ENCODE results near the gene DLG2. TPM values are rescaled to one million over a fixed set of nuclear protein-coding genes. Genes with fewer than 3 reads are reported as not detected.

DLG2 gene
- total RNA-seq, 4 donors from 2014 or later, result 37.9 to 71.5 (median 44.9) TPM

DNA sequence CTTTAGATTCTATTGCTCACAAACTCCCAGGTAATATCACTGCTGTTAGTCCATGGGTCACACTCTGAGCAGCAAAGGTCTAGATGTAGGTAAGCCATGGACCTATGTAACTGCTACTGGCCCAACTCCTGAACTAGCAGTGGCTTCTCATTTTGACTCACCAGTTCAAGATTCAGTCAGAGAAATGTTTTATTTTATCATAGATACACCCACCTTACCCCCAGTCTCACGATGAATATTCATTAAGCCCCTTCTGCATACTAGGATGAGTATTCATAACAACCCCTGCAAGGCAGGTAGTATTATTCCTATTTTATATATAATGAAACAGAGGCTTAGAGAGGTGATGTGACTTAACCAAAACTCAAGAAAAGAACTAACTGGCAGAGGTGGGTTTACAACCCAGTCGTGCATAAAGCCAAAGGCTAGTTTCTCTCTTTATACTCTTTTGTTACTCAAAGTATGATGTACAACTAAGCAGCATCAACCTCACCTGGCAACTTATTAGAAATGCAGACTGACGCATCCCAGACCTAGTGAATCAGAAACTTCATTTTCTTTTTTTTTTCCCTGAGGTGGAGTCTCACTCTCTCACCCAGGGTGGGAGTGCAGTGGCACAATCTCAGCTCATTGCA, 1383.4 kb downstream of the DLG2 start:
- no peak for DNase-seq (ENCODE audit: low spot score in 2 of 2)
- Histone ChIP-seq H3K4me1 (no peaks in the 10 kb centered on the region), H3K9me3 (no peaks in the 10 kb centered on the region), H3K36me3 (no peaks in the 10 kb centered on the region), H3K27me3 (no peaks in the 10 kb centered on the region), H3K27ac (no peak overlapping the region), H3K4me3 (no peak overlapping the region)
- TF ChIP-seq POLR2AphosphoS5 (IDR thresholded peaks at IDR 0.05) (no peak), EP300 (IDR thresholded peaks at IDR 0.05) (no peak), POLR2A (IDR thresholded peaks at IDR 0.05) (no peak)
- TF ChIP-seq, protein P1, sequence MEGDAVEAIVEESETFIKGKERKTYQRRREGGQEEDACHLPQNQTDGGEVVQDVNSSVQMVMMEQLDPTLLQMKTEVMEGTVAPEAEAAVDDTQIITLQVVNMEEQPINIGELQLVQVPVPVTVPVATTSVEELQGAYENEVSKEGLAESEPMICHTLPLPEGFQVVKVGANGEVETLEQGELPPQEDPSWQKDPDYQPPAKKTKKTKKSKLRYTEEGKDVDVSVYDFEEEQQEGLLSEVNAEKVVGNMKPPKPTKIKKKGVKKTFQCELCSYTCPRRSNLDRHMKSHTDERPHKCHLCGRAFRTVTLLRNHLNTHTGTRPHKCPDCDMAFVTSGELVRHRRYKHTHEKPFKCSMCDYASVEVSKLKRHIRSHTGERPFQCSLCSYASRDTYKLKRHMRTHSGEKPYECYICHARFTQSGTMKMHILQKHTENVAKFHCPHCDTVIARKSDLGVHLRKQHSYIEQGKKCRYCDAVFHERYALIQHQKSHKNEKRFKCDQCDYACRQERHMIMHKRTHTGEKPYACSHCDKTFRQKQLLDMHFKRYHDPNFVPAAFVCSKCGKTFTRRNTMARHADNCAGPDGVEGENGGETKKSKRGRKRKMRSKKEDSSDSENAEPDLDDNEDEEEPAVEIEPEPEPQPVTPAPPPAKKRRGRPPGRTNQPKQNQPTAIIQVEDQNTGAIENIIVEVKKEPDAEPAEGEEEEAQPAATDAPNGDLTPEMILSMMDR (IDR thresholded peaks at IDR 0.05), result no peak
- WGBS, result 92% methylated on average over 3 of the region's 3 CpGs

DNA sequence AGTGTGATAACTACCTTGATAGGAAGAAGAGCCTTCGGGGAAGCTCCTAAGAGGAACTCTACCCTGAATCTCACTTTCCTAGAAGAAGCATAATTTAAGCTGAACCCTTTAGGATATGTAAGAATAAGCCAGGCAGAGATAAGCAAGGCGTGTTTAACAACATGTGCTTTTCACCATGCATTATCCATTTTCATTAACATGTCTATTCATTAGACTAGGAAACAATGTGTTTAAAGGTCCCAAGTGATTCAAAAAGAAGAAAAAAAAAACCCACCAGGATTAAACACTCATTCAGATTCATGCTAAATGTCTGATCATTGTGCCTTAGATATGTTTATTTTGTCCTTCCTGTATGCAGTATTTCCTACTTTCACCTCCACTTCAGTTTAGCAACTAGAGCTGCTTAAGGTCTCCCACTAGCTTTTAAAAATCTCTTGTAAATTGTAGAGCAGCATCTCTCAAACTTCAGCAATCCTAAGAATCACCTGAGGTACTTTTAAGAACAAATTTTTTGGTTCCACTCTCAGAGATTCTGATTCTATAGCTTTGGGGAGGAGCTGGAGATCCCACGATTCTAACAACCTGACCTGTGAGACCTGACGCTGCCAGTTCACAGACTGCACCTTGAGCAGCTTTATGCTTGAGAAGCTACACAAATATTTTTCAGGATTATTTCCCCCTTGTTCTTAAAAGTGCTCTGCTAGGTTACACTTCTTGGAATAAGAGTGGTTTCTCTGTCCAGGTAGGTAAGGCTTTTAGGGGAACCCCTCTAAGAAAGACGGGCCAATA, 1385.6 kb downstream of the DLG2 start:
- no peak for DNase-seq (ENCODE audit: low spot score in 2 of 2)
- no peaks in the 10 kb centered on the region for H3K4me1 ChIP-seq
- no peak overlapping the region for H3K27ac ChIP-seq
- H3K27me3 ChIP-seq, result no peaks in the 10 kb centered on the region
- no peaks in the 10 kb centered on the region for H3K36me3 ChIP-seq
- no peak overlapping the region for H3K4me3 ChIP-seq
- H3K9me3 ChIP-seq, result no peaks in the 10 kb centered on the region
- WGBS, result 76% methylated on average over 5 of the region's 5 CpGs
- TF ChIP-seq POLR2A (IDR thresholded peaks at IDR 0.05), result no peak
- TF ChIP-seq POLR2AphosphoS5 (IDR thresholded peaks at IDR 0.05), result no peak
- TF ChIP-seq, protein P1 (IDR thresholded peaks at IDR 0.05), result no peak
- no peak for TF ChIP-seq EP300 (IDR thresholded peaks at IDR 0.05)

DNA sequence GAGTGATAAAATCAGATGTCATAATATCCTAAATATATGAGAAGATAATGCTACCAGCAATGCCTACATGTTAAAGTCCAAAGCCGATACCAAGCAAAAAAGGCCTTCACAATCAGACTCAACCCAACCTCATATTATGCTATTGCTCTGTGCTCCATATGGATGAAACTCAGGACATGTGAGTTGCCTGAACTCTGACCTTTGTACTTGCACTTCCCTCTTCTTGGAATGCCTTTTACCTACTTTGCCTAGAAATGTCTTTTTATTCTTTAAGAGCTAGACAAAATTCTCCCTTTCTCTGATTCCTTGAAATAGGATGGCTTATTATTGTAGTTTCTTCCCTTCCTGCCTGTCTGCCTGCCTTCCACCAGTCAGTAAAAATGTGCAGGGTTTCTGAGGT, 1386.3 kb downstream of the DLG2 start:
- H3K4me1 ChIP-seq, result no peaks in the 10 kb centered on the region
- DNase-seq (ENCODE audit: low spot score in 2 of 2), result no peak
- H3K27ac ChIP-seq, result no peak overlapping the region
- no peak overlapping the region for H3K4me3 ChIP-seq
- TF ChIP-seq POLR2AphosphoS5 (IDR thresholded peaks at IDR 0.05) (no peak), EP300 (IDR thresholded peaks at IDR 0.05) (no peak)
- TF ChIP-seq, protein P1 (IDR thresholded peaks at IDR 0.05), result no peak
- no peaks in the 10 kb centered on the region for H3K9me3 ChIP-seq
- 90% methylated on average over 1 of the region's 1 CpG for WGBS
- no peaks in the 10 kb centered on the region for H3K27me3 ChIP-seq
- H3K36me3 ChIP-seq, result no peaks in the 10 kb centered on the region

DNA sequence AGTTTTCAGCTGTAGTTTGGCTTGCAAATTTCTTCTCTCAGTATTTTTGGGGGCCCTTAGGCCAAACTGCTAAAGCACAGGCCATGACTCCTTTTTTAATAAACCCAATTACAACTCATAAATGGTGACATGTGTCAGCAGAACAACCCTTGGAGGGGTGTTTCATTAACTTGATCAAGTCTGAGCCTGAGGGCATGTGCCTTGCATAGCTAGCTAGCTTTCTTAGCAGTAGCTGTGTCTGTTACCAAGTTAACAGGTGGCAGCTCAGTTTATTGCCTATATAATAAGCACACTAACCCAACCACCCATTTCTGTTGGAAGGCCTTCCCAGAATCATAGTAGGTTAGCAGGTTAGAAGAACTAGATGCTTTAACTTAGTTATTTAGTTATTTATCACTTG, 1390.7 kb downstream of the DLG2 start:
- Histone ChIP-seq H3K27me3 (no peaks in the 10 kb centered on the region), H3K4me3 (no peak overlapping the region), H3K27ac (no peak overlapping the region), H3K9me3 (no peaks in the 10 kb centered on the region), H3K4me1 (no peaks in the 10 kb centered on the region), H3K36me3 (no peaks in the 10 kb centered on the region)
- no peak for DNase-seq (ENCODE audit: low spot score in 2 of 2)
- TF ChIP-seq POLR2AphosphoS5 (IDR thresholded peaks at IDR 0.05) (no peak), POLR2A (IDR thresholded peaks at IDR 0.05) (no peak), EP300 (IDR thresholded peaks at IDR 0.05) (no peak)
- TF ChIP-seq, protein P1 (IDR thresholded peaks at IDR 0.05), result no peak

DNA sequence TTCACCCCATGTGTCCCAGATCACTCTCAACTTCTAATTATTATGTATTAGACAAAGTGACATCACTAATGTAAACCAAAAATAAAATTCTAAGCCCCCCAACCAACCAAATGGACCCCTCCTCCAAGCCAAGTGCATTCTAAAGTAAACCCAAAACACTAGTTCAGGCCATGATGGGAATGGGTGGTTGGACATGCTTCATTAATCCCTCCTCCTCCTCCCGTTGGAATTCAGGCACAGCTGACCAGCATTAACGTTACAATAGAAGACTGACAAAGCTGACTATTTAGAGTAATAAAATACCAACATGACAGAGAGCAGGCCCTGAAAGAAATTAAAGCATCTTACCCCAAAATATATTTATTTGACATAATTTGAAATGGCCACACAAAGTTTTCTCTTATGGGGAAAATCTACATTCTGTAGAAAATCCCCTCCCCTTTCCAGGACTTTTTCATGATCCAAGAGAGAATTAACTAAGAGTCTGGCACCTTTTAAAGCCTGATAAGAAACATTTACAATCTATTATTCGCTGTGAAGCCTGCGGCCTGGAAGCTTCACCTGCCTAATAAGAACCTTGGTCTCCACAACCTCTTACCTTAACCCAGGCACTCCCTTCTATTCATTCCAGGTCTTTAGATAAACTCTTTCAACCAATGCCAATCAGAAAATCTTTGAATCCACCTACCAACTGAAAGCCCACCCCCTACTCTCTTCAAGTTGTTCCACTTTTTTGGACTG, 1392.5 kb downstream of the DLG2 start:
- H3K27me3 ChIP-seq, result no peaks in the 10 kb centered on the region
- no peak for DNase-seq (ENCODE audit: low spot score in 2 of 2)
- no peaks in the 10 kb centered on the region for H3K36me3 ChIP-seq
- H3K4me1 ChIP-seq, result no peaks in the 10 kb centered on the region
- no peak overlapping the region for H3K4me3 ChIP-seq
- 60% methylated on average over 4 of the region's 4 CpGs for WGBS
- TF ChIP-seq EP300 (IDR thresholded peaks at IDR 0.05), result no peak
- TF ChIP-seq, protein P1 (IDR thresholded peaks at IDR 0.05), result no peak
- no peak for TF ChIP-seq POLR2AphosphoS5 (IDR thresholded peaks at IDR 0.05)
- TF ChIP-seq POLR2A (IDR thresholded peaks at IDR 0.05), result no peak
- H3K9me3 ChIP-seq, result no peaks in the 10 kb centered on the region
- no peak overlapping the region for H3K27ac ChIP-seq

Measured in suprapubic skin (tissue), 4 donors.